Hindlimb muscle (tissue), 1 donor: ENCODE results near the gene C18orf63. TPM values are rescaled to one million over a fixed set of nuclear protein-coding genes. Genes with fewer than 3 reads are reported as not detected.

Experiments
- polyA plus RNA-seq: library from polyadenylated mRNA; unstranded; fragments of 120-200 nt; gene quantifications from one replicate; pipeline ENCODE4 v1.2.1, GENCODE V29; 2013; ENCODE audit not compliant: insufficient read length

The C18orf63 gene
- polyA plus RNA-seq, 1 donor = not detected

Other genes with a start within 250 kb of the C18orf63 start
- 0.57 TPM for gene FBXO15, start 168.0 kb upstream of the C18orf63 start, polyA plus RNA-seq
- gene TIMM21, start 167.3 kb upstream of the C18orf63 start, polyA plus RNA-seq = 41.6 TPM
- 34.5 TPM for gene CYB5A, start 23.9 kb upstream of the C18orf63 start, polyA plus RNA-seq
- 9.4 TPM for gene DIPK1C, start 141.5 kb downstream of the C18orf63 start, polyA plus RNA-seq
- gene CNDP2, start 180.5 kb downstream of the C18orf63 start, polyA plus RNA-seq = 55.1 TPM
- gene CNDP1, start 218.7 kb downstream of the C18orf63 start, polyA plus RNA-seq = 0.31 TPM